GM18526 (cell line): ENCODE measurements around the gene ANXA1.

Experiments
- POLR2A ChIP-seq: IDR thresholded peaks from 3 replicates; pipeline ENCODE4 v1.6.1; 2011; ENCODE audit not compliant: insufficient read length; ENCODE audit errors: extremely low read depth

Gene ANXA1, protein sequence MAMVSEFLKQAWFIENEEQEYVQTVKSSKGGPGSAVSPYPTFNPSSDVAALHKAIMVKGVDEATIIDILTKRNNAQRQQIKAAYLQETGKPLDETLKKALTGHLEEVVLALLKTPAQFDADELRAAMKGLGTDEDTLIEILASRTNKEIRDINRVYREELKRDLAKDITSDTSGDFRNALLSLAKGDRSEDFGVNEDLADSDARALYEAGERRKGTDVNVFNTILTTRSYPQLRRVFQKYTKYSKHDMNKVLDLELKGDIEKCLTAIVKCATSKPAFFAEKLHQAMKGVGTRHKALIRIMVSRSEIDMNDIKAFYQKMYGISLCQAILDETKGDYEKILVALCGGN

DNA sequence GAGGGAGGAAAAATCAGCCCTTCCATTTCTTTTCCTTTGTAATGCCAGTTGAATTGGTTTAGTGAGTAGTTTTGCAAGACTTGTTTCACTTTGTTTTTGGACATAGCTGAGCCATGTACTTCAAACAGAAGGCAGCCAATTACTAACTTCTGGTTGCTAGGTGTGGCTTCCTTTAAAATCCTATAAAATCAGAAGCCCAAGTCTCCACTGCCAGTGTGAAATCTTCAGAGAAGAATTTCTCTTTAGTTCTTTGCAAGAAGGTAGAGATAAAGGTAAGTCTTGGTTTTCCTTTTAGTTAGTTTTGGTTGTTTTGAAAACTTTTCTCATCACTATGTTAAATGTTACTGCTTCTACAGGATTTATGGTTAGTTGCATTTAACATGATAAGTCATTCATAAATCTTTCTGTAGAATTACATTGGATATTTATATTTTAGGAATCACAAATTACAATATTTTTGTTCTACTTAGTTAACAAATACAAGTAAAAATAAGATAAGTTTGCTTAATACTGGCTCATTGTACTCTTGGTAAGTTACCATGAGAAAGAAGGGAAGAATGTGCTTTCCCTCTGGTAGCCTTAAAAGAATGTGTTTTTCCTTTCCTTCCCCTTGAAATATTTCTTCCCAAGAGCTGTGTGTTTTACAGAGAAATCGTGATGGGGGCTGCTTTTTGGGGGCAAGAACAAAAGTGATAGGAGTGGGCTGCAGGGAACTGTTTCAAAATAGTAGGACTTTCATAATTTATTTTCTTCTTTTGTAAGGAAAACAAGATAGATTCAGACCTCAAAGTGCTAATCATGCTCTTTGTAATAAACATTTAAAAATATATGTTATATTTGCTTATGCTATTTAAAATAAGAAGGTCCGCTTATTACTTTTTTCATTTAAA is at the start of gene ANXA1:
Gene ANXA1 (plus strand): TSS at position 213 of the 890 bp plus-strand sequence. CDS start 6,671 bp downstream, outside the sequence.
- no peak for TF ChIP-seq POLR2A

DNA sequence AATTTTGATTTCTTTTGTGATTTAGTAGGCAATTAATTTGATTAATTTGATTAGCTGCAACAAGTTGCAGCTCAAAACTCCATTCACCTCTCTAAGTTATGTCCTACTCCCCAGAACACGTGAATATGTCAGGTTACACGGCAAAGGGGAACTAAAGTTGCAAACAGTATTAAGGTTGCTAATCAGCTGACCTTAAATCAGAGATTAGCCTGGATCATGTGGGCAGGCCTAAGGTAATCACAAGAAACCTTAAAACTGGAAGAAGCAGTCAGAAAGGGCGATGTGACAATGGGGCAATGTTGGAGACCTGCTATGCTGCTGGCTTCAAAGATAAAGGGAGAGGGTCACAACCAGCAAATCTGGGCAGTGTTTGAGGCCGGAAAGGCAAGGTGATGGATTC is 47.3 kb upstream of the ANXA1 start:
- TF ChIP-seq POLR2A, result no peak

DNA sequence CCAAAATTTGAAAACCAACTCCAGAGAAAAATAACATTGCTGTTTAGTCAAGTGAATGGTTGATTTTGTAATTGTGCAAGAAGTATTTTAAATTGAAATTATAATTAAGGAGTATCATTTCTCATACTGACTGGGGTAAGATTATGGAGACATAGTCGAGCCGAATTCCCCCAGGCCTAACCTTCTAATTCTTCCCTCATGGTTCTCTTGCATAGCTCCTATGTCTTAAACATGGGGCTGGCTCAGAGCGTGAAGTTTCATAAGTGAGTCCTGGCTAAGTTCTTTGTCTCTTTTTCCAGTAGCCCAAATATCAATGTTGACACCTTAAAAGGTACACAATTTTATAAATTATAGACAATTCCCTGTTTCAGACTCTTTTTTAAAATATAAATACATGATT is 46.7 kb upstream of the ANXA1 start:
- TF ChIP-seq POLR2A, result no peak

DNA sequence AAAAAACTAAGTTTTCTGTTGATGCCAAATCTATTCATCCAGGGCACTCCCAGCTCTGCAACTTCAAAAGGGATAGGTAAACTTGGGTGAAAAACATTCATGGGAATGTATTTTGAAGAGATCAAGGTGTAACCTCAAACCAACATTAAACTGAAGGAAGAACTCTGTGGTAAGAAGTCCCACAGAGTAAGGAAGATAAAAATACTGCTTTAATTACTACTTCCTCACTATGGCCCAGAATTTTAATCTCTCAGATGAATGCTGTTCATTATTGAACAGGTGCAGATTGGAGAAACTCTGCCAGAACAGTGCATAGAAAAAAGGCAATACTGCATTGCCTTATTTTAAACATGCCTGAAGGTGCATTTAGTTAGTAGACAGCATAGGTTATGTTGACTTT is 37.6 kb upstream of the ANXA1 start:
- no peak for TF ChIP-seq POLR2A

DNA sequence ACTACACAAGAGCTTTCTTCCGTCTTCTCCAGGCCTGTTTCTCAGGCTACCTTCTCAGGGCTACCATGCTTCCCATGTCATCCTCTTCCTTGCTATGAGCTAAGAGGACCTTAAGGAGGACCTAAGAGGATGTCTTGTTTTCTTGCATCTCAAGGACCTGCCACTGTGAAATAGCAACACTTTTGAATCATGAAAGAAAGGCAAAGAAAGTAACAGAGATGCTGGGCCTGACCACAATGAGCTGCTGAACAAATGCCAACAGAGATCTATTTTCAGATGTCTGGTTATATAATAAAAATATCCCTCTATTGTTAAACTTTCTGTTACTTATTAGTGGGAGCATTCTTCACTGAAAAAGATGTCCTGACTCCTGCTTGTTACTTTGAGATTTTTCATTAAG is 36.7 kb upstream of the ANXA1 start:
- TF ChIP-seq POLR2A, result no peak

DNA sequence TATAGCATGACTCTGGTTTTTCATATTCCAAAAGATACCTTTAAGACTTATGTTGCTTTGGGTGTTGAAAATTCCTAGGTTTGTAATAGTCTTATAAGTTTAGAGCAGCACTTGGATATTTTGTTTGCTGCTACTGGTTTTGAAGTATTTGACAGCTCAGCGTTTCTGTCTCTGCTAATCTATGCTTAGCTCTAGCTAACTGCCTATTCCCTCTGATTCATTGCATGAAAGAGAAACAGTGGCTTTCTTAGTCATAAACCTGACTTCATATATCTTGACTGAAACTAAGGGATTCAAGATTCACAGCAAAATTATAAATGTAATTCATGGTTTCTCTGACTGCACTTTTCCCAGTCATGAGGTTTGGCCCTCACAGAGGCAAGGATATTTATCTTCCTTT is 35.6 kb upstream of the ANXA1 start:
- TF ChIP-seq POLR2A, result no peak

DNA sequence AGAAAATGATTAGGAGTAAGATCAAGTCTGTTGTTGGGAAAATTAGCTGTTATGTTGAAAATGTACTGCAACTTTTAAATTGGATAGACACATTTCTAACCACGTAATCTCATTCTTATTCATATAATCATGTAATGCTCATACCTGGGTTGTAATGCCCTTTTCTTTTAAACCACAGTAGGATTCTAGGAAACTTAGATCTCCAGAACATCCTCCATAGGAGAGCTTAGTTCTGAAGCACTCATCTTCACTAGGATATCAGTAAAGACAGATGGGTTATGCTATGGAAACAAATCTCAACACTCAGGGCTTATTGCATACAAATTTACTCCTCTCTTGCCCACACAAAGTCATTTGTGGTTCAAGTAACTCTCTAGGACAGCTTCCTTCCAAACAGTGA is 34.8 kb upstream of the ANXA1 start:
- TF ChIP-seq POLR2A, result no peak

DNA sequence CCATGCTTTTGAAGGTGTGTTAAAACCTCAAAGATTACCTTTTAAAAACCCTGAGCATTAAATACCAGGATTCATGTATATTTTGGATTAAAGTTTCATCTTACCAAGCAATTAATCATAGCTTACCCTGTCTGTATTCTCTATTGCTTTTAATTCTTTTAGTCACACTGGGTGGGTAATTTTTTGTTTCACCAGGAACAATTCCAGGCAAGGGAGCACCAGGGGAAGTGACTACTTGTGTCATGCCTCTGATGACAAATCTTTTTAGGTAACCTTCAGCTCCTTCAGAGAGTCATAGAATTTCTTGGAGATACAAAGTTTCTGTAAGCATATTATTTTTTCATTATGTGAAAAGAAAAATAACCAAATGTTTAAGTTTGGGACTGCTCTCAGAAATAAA is 33.4 kb upstream of the ANXA1 start:
- TF ChIP-seq POLR2A, result no peak

DNA sequence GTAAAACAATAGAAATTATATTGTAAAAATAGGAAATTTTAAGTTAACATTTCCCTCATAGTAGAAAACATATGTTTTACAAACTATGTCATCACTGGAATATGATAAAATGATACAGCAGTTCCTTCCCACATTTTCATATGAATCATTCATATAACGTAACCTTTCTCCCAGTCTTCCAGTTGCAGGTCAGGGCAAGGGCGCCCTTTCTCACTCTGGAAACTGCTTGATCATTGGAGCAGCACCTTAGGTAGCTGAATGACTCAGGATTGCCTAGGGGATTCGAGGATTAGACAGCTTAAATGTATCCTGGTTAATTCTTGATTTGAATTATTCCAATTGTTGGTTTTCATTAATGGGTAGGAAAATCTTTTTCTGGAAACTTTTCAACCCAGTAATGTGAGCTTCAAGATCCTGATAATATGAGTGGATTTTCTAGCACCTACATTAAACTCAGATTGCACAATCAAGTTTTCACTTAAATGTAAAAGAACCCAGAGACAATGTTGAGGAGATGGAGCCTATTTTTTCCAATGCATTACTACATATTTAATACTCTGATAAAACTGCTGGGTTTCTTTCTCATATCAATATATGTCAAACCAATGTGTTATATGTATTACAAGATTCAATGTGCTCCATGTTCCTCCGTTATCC is 32.6 kb upstream of the ANXA1 start:
- no peak for TF ChIP-seq POLR2A

DNA sequence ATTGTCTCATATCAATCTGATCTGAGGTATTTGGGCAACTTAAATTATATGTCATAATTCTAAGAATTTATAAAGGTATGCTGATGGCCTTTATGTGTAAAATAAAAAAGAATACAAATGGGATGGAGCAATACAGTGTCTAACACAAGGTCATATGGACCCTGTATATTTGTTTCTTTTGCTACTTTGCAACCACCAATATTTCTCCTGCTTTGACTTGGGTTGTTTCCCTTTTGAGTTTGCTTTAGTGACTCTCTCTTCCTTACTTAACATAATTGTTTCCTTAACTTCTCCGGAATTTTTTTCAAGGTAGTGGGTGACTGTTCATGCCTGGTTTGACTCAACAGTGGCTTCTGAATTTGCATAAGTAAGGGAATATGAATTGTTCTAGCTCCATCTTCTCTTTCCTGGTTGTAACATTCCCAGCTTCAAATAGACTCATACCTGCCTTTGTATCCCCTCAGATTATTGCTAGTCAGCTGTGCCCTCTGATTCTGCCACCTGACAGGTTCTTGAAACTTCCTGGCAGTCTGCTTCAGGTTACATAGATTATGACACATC is 30.2 kb upstream of the ANXA1 start:
- no peak for TF ChIP-seq POLR2A

DNA sequence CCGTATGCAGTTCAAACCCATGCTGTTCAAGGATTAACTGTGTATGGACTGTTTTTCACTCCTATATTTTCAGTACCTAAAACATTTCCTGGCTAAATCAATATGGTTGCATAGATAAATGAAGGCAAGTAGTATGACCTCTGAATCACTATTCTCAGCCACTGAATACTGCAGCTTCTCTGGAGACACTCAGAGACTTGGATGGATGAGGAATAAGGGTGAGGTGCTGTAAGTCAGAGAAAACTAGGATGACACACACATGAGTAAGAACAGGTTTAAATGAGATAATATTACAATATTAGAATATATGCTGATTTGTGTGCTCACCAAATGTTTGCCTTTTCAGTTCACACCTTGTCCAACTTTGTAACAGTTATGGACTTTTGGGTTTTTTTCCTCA is 26.0 kb upstream of the ANXA1 start:
- TF ChIP-seq POLR2A, result no peak

DNA sequence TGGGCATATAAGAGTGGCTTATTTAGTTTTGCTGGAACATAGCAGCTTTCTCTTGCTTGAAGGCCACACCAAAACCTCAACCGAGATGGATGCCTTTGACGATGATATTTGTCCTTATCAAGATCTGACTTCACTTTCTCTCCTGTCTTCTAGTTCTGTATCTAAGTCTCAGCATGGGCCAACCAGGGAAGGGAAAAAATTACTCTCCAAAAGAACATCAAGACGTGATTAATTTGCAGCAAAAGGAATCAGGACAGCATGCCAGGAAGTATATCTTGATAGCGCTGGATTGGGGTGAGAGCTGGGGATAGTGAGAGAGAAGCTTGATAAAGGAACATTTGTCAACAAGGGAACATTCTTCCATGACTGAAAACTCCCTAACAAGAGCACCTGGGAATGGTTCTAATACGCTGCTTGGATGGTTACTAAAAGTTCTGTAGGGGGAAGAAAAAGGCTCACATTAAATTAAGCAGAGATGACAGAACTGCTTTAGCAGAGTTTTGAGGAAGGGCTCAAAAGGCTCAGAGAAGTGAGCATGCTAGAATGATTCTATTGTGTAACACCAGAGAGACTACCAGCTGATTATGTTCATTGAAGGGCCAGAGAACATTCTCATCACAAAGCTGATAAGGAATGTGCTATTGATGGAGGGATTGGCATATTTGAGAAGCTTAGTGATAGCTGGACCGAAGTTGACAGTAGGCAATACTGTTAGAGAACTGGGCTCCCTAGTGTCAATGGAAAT is 21.6 kb upstream of the ANXA1 start:
- TF ChIP-seq POLR2A, result no peak

DNA sequence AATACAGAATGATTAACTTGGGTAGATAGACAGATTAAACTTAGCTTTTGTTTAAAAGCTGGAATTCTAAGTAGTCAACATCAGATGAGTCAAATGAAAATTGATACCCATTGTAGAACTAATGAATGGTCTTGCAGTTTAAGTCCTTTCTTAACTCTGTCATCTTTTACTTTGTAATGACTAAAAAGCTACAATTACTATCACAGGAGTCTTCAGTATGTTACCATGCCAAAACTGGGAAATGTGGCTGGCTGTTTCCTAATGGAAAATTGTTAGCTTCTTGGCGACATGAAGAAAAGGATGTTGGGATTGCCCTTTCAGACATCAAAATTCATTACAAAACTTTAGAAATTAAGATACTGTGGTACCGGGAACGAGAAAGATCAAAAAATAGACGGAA is 20.2 kb upstream of the ANXA1 start:
- TF ChIP-seq POLR2A, result no peak

DNA sequence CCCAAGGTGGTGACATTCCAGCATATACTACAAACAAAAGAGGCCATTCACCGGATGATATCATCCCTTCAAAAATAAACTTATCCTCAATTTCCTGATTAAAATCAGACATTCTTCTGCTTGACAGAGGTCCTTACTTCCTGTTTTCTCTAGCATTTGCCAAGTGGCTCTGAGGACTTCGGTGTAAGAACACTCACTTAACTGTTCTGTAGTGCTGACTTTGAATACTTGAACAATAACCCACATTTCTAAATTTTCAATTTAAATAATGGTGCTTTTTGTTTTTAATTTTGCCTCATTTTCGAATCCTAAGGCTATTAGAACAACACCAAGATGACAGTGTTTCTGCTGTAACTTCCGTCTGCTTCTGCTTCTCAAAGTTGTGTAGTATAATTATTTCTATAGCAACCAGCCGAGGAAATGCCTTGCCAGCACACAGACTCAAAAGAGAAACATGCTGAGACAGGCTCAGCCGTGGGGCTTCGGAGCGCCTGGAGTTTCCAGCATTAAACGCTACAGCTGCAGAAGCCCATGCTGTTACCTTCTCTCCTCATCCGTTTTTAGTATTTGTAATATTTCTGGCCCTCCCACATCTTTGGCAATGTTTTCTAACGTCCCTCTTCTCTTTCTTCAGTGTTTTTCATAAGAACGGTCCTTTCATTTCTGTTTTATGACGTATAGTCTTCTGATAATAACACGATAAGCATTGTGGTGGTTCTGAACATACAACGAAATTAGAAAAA is 19.5 kb upstream of the ANXA1 start:
- no peak for TF ChIP-seq POLR2A
